Memory B cell (primary cell): ENCODE data around the gene PPIE.

ENCODE experiments used
- ATAC-seq: fragments of 150-1000 bp; cut with Tn5 transposase; 2 replicates; pipeline ENCODE4 v1.10.0; 2021; ENCODE audit warnings: low read depth, mild to moderate bottlenecking, moderate library complexity
- DNase-seq, 2 donors: peaks; one replicate each; pipeline ENCODE4 v3.0.0; 2022; ENCODE audit warnings: low spot score in 2 of 2
- H3K27ac Mint-ChIP-seq: one replicate; pipeline ENCODE4 v1.8.0; 2022; ENCODE audit warnings: mild to moderate bottlenecking, moderate library complexity, mixed read lengths
- H3K27me3 Mint-ChIP-seq: one replicate; pipeline ENCODE4 v1.8.0; 2022; ENCODE audit warnings: mixed read lengths
- H3K36me3 Mint-ChIP-seq: one replicate; pipeline ENCODE4 v1.8.0; 2022; ENCODE audit warnings: mild to moderate bottlenecking, mixed read lengths
- H3K4me1 Mint-ChIP-seq: one replicate; pipeline ENCODE4 v1.8.0; 2022; ENCODE audit warnings: mixed read lengths
- H3K4me3 Mint-ChIP-seq: one replicate; pipeline ENCODE4 v1.8.0; 2022; ENCODE audit warnings: mild to moderate bottlenecking, moderate library complexity, mixed read lengths
- H3K9me3 Mint-ChIP-seq: one replicate; pipeline ENCODE4 v1.8.0; 2022; ENCODE audit warnings: mixed read lengths

PPIE gene

GRCh38 chr1:39808784-39809517 lies 70.3 kb downstream of the PPIE start:
- H3K27ac Mint-ChIP-seq: no peak overlapping the region
- DNase-seq: no peak
- no peaks in the 10 kb centered on the region for H3K27me3 Mint-ChIP-seq
- H3K9me3 Mint-ChIP-seq: peaks cover 4% of the 10 kb centered on the region
- peaks cover 15% of the 10 kb centered on the region for H3K36me3 Mint-ChIP-seq
- no peak overlapping the region for H3K4me3 Mint-ChIP-seq
- peaks cover 3% of the 10 kb centered on the region for H3K4me1 Mint-ChIP-seq
- ATAC-seq: no peak

GRCh38 chr1:39812913-39813312 lies 74.2 kb downstream of the PPIE start:
- no peaks in the 10 kb centered on the region for H3K9me3 Mint-ChIP-seq
- ATAC-seq (no peak), DNase-seq (no peak)
- peaks cover 6% of the 10 kb centered on the region for H3K36me3 Mint-ChIP-seq
- no peak overlapping the region for H3K27ac Mint-ChIP-seq
- peaks cover 11% of the 10 kb centered on the region for H3K4me1 Mint-ChIP-seq
- H3K27me3 Mint-ChIP-seq: no peaks in the 10 kb centered on the region
- no peak overlapping the region for H3K4me3 Mint-ChIP-seq
